ENCODE results near the gene LYRM1. TPM values are rescaled to one million over a fixed set of nuclear protein-coding genes. Genes with fewer than 3 reads are reported as not detected.

Gene LYRM1
- total RNA-seq, 1 experiment from 2014 or later = 67.3 TPM

GRCh38 chr16:20903899-20904506 is 3.4 kb downstream of the LYRM1 start:
- peak overlapping the region; percentile 4 for H3K4me3 Mint-ChIP-seq (ENCODE audit: unreplicated experiment)
- BruUV-seq (replicated peaks) = no TSS peak
- no peaks in the 10 kb centered on the region for H3K27me3 Mint-ChIP-seq (ENCODE audit: insufficient read depth, unreplicated experiment)
- peak overlapping the region; percentile 79 for H3K27ac Mint-ChIP-seq (ENCODE audit: low read depth, unreplicated experiment)
- intact Hi-C loops (cut with micrococcal nuclease) = loop anchor here (5.0 kb wide), 2 partner anchors 178 to 398 kb away; no protein-coding TSS in a partner anchor
- DNase-seq (ENCODE audit: unreplicated experiment) = no peak
- ChIA-PET POLR2A (interaction anchor here (0.7 to 16.0 kb wide), 9 partner anchors 9 to 397 kb away, joined by 3 to 343 read pairs (median 4); no protein-coding TSS in a partner anchor), CTCF (interaction anchor here (0.8 to 4.4 kb wide), 5 partner anchors 8 to 163 kb away, joined by 3 to 33 read pairs (median 3); no protein-coding TSS in a partner anchor)
- TF ChIP-seq CTCF (IDR thresholded peaks at IDR 0.05; ENCODE audit: unreplicated experiment) = no peak
- H3K9me3 Mint-ChIP-seq (ENCODE audit: unreplicated experiment) = no peaks in the 10 kb centered on the region
- peaks cover 65% of the 10 kb centered on the region for H3K4me1 Mint-ChIP-seq (ENCODE audit: insufficient read depth, unreplicated experiment)
- peaks cover 16% of the 10 kb centered on the region for H3K36me3 Mint-ChIP-seq (ENCODE audit: insufficient read depth, unreplicated experiment)

GRCh38 chr16:20904507-20905081 is 4.0 kb downstream of the LYRM1 start:
- no TSS peak for BruUV-seq (replicated peaks)
- H3K36me3 Mint-ChIP-seq (ENCODE audit: insufficient read depth, unreplicated experiment) = peaks cover 15% of the 10 kb centered on the region
- POLR2A ChIA-PET = interaction anchor here (0.7 to 16.0 kb wide), 8 partner anchors 9 to 396 kb away, joined by 3 to 343 read pairs (median 5); no protein-coding TSS in a partner anchor
- peak overlapping the region; percentile 4 for H3K4me3 Mint-ChIP-seq (ENCODE audit: unreplicated experiment)
- no peaks in the 10 kb centered on the region for H3K9me3 Mint-ChIP-seq (ENCODE audit: unreplicated experiment)
- TF ChIP-seq CTCF (IDR thresholded peaks at IDR 0.05; ENCODE audit: unreplicated experiment) = no peak
- peaks cover 59% of the 10 kb centered on the region for H3K4me1 Mint-ChIP-seq (ENCODE audit: insufficient read depth, unreplicated experiment)
- CTCF ChIA-PET = interaction anchor here (4.4 kb wide), 1 partner anchor 54 kb away, joined by 33 read pairs; no protein-coding TSS in a partner anchor
- peak overlapping the region; percentile 79 for H3K27ac Mint-ChIP-seq (ENCODE audit: low read depth, unreplicated experiment)
- peak; percentile 42 for DNase-seq (ENCODE audit: unreplicated experiment)
- intact Hi-C loops (cut with micrococcal nuclease) = loop anchor here (5.0 kb wide), 2 partner anchors 178 to 398 kb away; no protein-coding TSS in a partner anchor
- no peaks in the 10 kb centered on the region for H3K27me3 Mint-ChIP-seq (ENCODE audit: insufficient read depth, unreplicated experiment)

- ChIA-PET POLR2A (interaction anchor here (3.3 to 16.0 kb wide), 3 partner anchors 8 to 54 kb away, joined by 17 to 343 read pairs (median 47); no protein-coding TSS in a partner anchor), CTCF (interaction anchor here (0.7 to 4.4 kb wide), 2 partner anchors 55 to 99 kb away, joined by 5 to 33 read pairs; partner anchors contain the start of gene REXO5)
- no peak for DNase-seq (ENCODE audit: unreplicated experiment)
- no peaks in the 10 kb centered on the region for H3K9me3 Mint-ChIP-seq (ENCODE audit: unreplicated experiment)
- no peak for TF ChIP-seq CTCF (IDR thresholded peaks at IDR 0.05; ENCODE audit: unreplicated experiment)
- H3K4me1 Mint-ChIP-seq (ENCODE audit: insufficient read depth, unreplicated experiment) = peaks cover 64% of the 10 kb centered on the region
- no peaks in the 10 kb centered on the region for H3K27me3 Mint-ChIP-seq (ENCODE audit: insufficient read depth, unreplicated experiment)
- H3K27ac Mint-ChIP-seq (ENCODE audit: low read depth, unreplicated experiment) = peak overlapping the region; percentile 86
- H3K4me3 Mint-ChIP-seq (ENCODE audit: unreplicated experiment) = peak overlapping the region; percentile 55
- H3K36me3 Mint-ChIP-seq (ENCODE audit: insufficient read depth, unreplicated experiment) = peaks cover 5% of the 10 kb centered on the region
- intact Hi-C loops (cut with micrococcal nuclease) = no loop called here
- BruUV-seq (replicated peaks) = no TSS peak
Observed at GRCh38 chr16:20905576-20905975, 5.0 kb downstream of the LYRM1 start.
